ENCODE data around the gene SLC1A2. TPM values are rescaled to one million over a fixed set of nuclear protein-coding genes. Genes with fewer than 3 reads are reported as not detected.

Gene SLC1A2
- total and polyA plus RNA-seq, 11 donors: 0.80 to 23.5 (median 5.2) TPM

DNA sequence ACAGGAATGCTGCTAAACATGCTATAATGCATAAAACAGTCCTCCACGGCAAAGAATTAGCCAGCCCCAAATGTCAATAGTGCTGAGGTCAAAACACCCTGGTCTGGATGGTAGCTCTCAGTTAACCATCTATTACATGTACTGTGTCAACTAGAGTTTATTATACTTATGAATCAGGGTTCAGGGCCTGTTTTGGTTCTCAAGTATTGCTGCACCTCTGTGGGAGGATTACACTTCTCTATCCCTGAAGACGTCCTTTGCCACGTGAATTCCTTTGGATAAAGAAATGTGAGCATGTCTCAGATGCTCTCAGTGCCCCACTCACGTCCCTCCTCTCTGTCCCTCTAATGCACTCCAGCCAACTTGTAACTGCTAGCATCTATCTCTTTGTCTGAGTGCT is 53.4 kb downstream of the SLC1A2 start:
- Histone ChIP-seq H3K27ac (peak overlapping the region in 7 of 12 donors; percentile 76 to 91 (median 83)), H3K9me3 (peaks cover 0 to 9% (median 0%) of the 10 kb centered on the region in 12 donors), H3K27me3 (no peaks in the 10 kb centered on the region), H3K4me1 (peaks cover 2 to 44% (median 23%) of the 10 kb centered on the region in 12 donors), H3K4me3 (no peak overlapping the region), H3K36me3 (no peaks in the 10 kb centered on the region)
- WGBS, 4 donors: 83 to 89% (median 87%) methylated on average over 4 of the region's 4 CpGs
- TF ChIP-seq, protein P1, sequence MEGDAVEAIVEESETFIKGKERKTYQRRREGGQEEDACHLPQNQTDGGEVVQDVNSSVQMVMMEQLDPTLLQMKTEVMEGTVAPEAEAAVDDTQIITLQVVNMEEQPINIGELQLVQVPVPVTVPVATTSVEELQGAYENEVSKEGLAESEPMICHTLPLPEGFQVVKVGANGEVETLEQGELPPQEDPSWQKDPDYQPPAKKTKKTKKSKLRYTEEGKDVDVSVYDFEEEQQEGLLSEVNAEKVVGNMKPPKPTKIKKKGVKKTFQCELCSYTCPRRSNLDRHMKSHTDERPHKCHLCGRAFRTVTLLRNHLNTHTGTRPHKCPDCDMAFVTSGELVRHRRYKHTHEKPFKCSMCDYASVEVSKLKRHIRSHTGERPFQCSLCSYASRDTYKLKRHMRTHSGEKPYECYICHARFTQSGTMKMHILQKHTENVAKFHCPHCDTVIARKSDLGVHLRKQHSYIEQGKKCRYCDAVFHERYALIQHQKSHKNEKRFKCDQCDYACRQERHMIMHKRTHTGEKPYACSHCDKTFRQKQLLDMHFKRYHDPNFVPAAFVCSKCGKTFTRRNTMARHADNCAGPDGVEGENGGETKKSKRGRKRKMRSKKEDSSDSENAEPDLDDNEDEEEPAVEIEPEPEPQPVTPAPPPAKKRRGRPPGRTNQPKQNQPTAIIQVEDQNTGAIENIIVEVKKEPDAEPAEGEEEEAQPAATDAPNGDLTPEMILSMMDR (IDR thresholded peaks at IDR 0.05): no peak
- TF ChIP-seq POLR2A (IDR thresholded peaks at IDR 0.05): no peak
- no peak for ATAC-seq
- DNase-seq: no peak
- intact Hi-C loops (cut with DNase I): loop anchor here in 1 of 10 donors (10.0 kb wide), 2 partner anchors 61 to 121 kb away; no protein-coding TSS in a partner anchor

DNA sequence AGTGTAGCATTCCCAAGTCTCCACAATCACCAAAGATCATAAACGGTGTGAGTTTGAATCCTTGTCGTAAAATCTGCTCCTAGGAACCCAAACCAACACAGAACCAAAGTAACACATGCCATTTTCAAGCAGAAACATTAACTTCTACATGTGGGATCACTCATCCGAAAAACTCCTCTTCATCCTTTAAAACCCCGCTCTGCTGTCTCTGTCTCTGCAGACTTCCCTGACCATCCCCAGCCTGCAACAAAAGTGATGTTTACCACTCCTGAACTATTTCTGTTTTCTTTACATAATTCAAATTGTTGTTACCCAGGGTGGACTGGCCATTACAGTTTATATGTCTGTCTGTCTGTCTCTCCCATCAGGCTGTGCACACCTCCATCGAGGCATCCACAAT is 54.0 kb downstream of the SLC1A2 start:
- peak overlapping the region in 6 of 12 donors; percentile 38 to 88 (median 77) for H3K27ac ChIP-seq
- no peaks in the 10 kb centered on the region for H3K27me3 ChIP-seq
- WGBS, 4 donors: 91 to 96% (median 94%) methylated on average over 5 of the region's 5 CpGs
- no peak overlapping the region for H3K4me3 ChIP-seq
- peaks cover 2 to 45% (median 24%) of the 10 kb centered on the region in 12 donors for H3K4me1 ChIP-seq
- intact Hi-C loops (cut with DNase I): loop anchor here in 1 of 10 donors (10.0 kb wide), 2 partner anchors 61 to 121 kb away; no protein-coding TSS in a partner anchor
- DNase-seq: no peak
- no peak for ATAC-seq
- H3K9me3 ChIP-seq: peaks cover 0 to 9% (median 0%) of the 10 kb centered on the region in 12 donors
- TF ChIP-seq, protein P1 (IDR thresholded peaks at IDR 0.05): no peak
- no peak for TF ChIP-seq POLR2A (IDR thresholded peaks at IDR 0.05)
- H3K36me3 ChIP-seq: no peaks in the 10 kb centered on the region

DNA sequence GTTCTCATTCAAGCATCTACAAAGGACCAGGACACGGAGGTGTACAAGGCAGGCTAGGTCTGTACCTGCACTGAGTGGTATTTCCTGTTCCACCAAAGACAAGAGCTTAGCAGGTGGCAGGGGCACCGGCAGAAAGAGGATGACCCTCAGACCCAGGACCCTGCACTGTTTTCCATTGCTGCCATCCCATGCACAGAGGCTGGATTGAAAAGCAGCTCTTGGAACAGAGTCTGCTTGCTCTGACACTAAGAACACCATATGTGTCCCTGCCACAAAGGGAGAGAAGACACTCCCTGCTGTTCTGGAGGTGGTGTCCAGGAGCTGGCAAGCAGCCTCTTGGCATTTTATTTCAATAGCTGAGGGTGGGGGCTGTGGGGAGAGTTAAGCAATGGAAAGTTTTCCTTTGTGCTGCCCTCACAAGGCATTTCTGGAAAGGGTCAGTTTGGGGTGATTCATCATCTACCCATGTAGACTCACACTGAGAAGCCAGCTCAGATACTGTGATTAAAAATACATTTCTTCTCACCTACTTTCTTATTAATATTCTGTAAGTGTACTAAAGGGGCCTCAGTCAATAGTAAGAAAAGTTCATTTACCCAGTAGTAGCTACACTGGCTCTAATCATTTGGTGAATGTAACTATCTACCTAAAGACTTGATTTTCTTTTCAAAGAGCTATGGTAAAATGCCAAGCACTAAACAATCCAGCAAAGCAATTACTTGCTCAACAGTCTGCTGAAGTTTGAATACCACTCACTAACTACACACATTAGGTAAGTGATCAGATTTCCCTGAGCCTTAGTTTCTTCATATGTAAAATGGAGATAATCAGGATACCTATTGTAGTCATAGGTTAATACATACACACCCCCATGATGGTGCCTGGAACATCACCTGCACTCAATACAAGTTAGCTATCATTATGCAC is 55.2 kb downstream of the SLC1A2 start:
- WGBS, 4 donors: 55 to 90% (median 80%) methylated on average over 2 of the region's 2 CpGs
- no peak for TF ChIP-seq POLR2A (IDR thresholded peaks at IDR 0.05)
- Histone ChIP-seq H3K4me1 (peaks cover 2 to 56% (median 30%) of the 10 kb centered on the region in 12 donors), H3K27ac (peak overlapping the region in 11 of 12 donors; percentile 4 to 88 (median 73)), H3K9me3 (peaks cover 0 to 9% (median 0%) of the 10 kb centered on the region in 12 donors), H3K36me3 (no peaks in the 10 kb centered on the region), H3K4me3 (no peak overlapping the region), H3K27me3 (no peaks in the 10 kb centered on the region)
- ATAC-seq: peak; percentile 72 to 88 (median 79)
- peak in 4 of 5 donors; percentile 55 to 82 (median 59) for DNase-seq
- intact Hi-C loops (cut with DNase I): loop anchor here in 1 of 10 donors (10.0 kb wide), 2 partner anchors 59 to 119 kb away; no protein-coding TSS in a partner anchor

DNA sequence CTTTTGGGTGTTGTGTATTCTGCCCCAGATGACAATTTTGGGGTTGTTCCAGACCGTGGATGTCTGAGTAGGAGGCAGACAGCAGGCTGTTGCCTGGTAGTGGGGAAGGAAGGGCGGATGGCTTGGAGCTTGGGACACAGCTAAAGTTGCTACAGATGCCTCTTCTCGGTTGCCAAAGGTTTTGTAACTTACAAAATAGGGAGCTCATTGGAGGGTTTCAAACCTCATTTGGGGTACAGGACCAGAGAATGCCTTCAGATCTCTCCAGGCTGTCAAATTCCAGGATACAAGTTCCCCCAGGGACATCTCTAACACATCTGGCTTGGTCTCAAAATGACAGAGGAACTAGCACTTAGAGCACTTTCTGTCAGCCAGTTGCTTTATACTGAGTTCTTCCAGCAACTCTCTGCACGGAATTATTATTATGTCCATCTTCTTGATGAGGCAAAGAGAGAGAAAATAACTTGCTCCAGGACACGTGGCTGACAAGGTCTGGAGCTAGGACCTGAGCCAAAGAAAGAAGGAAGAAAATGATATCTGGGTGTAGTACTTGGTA is 56.0 kb downstream of the SLC1A2 start:
- peak; percentile 1 to 27 (median 12) for ATAC-seq
- Histone ChIP-seq H3K4me3 (no peak overlapping the region), H3K4me1 (peaks cover 5 to 55% (median 35%) of the 10 kb centered on the region in 12 donors)

More for the DNA sequence above, 56.0 kb downstream of the SLC1A2 start:
- 35 to 56% (median 46%) methylated on average over 5 of the region's 5 CpGs for WGBS, 4 donors
- H3K36me3 ChIP-seq: no peaks in the 10 kb centered on the region
- TF ChIP-seq, protein P1 (IDR thresholded peaks at IDR 0.05): no peak
- no peak for TF ChIP-seq POLR2A (IDR thresholded peaks at IDR 0.05)
- H3K27ac ChIP-seq: peak overlapping the region in 11 of 12 donors; percentile 4 to 88 (median 73)
- DNase-seq: peak in 2 of 5 donors; percentile 32 to 54
- no peaks in the 10 kb centered on the region for H3K27me3 ChIP-seq
- H3K9me3 ChIP-seq: peaks cover 0 to 9% (median 0%) of the 10 kb centered on the region in 12 donors
- intact Hi-C loops (cut with DNase I): loop anchor here in 1 of 10 donors (10.0 kb wide), 2 partner anchors 59 to 119 kb away; no protein-coding TSS in a partner anchor

All from heart left ventricle (tissue), 16 donors.